CD4-positive, alpha-beta T cell treated with Interleukin-15 for 1 hour (primary cell): ENCODE results near the gene UNC13C.
"Not testable (repeated sequence)": the region's sequence is repeated elsewhere in the genome, so short reads cannot be mapped to it uniquely, and the experiment has no call there.

Experiments
- DNase-seq: peaks from one replicate; pipeline ENCODE4 v3.0.0-alpha.2; 2020

The UNC13C gene

DNA sequence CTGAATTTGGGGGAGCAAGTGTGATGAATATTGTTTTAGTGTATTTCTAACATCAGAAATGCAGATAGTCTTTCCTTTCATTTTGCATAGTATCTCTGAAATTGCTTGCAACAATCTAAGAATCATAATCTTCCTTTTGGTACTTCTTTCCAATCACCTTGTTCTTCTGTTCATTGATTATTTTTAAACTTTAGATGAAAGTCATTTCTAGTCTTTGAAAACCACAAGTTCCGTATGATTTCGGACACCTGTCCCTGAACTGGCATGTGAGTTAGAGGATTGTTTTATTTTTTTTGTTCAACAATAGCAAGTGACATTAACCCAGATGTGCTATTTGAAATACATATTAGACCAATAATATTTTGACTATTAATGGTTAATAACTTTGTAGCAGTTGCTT lies 329.7 kb downstream of the UNC13C start:
- no peak for DNase-seq

DNA sequence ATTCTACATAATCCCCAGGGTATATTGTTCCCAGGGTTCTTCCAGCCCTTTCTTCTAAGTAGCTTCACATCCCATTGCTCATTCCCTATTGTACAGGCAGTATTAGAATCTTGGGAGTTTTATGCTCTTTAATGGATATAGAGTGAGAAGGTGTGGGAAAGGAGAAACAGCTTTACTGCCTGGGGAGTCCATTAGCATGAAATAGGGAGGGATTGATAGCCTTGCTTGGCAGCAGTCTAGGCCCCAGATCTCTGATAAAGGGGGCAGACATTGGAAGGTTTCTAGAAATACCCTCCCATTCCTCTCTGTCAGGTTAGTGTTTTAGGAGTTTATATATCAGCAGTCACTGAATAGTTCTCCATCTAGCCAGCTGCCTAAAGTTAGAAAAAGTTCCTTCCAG lies 334.3 kb downstream of the UNC13C start:
- DNase-seq = no peak

DNA sequence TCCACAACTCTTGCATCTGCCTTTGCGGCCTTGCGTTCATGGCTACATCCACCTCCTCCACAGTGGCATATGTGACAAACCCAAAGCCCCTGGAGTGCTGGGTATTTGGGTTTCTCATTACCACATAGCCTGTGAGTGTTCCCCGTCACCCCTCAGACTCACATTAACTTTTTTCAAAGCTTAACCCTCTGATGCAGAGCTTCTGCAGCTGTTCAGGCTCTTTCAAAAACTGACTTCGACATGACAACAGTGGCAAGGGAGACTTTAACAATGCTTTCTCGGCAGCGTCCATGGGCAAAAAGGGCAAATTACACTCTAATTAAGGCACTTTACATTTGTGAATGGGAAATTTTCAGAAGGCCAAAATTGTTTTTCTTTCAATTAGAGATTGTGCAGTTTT lies 343.2 kb downstream of the UNC13C start:
- no peak for DNase-seq

DNA sequence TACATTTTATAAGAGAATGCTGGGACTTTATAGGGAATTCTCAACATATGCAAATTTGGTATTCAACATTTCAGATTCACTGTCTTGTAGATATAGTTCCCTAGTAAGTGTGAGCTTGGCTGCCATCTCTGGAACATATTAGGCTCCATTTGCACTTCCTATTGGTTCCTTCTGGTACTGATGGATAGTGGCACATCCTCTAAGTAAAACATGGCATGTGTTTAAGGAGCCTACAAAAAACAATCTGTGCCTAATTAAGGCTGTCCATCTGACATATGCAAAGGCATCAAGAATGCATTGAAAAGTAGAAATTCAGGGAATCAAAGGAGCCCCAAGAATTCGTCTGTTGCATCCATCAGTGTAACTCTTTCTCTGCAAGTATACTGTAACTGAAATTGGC lies 344.1 kb downstream of the UNC13C start:
- DNase-seq = no peak

DNA sequence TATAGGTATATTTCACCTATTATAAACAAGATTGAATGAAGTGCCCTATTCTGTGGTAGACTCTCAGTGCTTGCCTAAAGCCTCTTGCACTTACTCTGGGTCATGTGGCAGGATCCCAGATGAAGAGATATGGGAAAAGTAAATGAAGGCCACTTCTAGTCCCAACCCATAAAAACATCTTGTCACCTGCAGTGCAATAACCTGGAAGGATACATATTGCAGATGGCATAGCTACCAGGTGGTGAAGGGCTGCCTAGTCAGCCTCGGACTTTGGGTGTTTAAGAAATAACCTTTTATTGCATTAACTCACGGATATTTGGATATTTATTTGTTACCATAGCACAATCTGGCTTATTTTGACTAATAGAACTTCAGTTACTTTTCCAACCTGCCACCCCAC lies 367.1 kb downstream of the UNC13C start:
- DNase-seq = no peak

DNA sequence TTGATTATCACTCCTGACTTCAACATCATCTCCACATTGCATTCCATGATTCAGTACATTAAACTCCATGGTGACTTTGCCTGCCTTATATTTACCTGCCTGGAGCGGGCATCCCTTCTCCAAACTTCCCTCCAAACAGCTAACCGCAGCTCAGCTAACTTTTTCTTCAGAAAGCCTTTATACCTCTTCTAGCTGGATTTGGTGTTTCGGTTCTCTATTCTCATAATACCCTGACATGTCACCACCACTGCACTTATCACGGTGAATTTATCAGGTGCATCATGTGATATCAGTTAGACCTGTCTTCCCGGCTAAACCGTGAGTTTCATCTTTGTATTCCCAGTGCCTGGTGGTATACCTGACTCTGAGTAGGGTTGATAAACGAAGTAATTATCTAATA lies 367.6 kb downstream of the UNC13C start:
- DNase-seq = no peak

DNA sequence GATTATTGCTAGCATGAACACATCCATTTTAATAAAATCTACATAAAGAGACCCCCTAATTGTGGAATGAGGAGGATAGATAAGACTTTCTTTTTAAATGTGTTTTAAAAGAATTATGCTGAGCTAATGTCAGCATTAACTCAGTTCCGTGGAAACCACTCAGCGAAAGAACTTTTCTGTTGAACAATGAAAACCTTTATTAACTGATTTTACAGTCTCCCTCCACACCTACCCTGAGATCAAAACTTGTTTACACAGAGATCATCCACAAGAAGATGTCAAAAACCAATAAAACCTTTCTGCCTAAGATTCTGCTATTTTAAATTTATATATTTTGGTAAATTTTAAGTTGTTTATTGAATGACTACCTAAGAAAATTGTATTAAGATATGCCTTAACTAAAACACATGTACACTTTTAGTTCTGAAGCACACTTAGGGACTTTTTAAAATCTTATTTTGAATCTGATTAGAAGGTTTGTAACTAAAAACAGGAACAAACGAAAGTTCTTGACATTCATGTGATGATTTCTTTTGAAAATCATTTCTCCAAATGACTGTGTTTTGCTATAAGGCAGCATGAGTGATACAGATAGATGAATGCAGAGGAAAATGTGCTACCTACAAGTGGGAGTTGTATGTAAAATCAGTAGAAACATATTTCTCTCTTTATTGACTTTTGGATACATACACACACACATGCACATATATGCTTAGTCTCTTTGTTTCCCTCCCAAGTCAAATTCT lies 369.0 kb downstream of the UNC13C start:
- DNase-seq = no peak

DNA sequence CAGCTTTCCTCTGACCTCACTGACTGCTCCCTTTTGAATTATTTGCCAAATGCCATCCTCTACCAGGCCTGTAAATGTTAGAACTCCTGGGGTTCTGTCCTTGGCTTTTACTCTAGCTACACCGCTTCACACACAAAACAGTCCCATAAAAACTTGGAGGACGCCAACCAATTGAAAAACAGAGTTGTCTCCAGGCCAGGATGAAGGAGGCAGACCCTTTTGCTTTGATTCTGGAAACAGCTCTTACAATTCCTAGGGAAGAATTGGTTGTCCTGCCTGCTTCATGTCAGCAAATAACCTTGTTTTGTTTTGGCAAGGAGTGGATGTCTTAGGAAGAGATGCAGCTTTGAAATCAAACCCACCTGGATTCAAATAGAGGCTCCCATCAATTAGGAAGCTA lies 375.5 kb downstream of the UNC13C start:
- DNase-seq = no peak

DNA sequence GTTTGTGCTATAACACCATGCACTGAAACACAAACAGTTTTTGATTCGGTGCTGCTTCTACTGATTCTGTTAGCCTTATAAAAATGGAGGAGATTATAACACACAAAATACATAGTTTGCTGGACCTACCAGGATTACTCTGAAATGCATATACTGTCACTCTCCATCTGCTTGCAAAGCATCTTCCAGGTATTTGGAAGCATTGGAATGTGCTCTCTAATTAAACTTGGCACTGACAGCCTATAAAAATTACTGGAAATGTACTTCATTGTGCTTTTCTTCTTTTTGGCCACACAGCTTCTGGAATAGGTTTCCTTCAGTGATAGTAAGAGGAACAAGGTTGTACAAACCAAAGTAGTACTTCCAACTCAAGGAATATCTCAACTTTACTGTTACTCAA lies 376.1 kb downstream of the UNC13C start:
- DNase-seq = no peak

DNA sequence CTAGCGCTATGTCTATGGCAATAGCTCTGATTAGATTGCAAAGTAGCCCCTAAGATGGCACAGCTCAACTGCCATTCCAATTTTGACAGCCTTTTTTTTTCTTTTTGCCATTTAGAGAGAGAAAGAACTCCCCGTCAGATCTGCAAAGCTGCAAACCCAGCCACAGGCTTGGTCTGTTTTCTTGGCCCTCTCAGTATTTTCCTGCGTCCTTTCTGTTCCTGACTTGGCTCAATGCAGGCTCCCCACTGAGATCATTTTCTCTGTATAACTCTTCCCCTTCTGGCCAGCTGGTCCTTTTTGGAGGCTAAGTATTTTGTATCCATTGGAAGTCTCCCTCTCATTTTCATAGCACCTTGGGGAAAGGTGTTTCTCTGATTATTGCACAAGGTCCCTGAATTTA lies 386.7 kb downstream of the UNC13C start:
- DNase-seq = no peak

DNA sequence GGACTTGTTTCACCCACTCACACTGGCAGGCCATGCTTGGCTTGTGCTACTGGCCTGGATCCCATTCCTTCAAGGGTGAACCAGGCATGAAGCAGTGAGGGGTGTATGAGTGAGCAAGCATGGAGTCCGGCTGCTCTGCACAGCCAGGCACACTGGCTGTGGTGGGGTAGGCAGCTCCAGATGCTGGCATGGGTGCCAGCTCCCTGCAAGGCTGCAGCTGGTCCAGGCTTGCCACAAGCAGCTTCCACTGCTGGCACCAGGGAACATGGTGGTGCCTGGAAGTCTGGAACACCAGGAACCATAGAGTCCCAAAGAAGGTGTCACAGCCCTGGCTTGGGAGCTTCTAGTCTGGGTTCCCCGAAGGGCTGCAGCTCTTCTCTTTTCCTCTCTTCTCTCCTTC lies 395.1 kb downstream of the UNC13C start:
- DNase-seq = no peak

DNA sequence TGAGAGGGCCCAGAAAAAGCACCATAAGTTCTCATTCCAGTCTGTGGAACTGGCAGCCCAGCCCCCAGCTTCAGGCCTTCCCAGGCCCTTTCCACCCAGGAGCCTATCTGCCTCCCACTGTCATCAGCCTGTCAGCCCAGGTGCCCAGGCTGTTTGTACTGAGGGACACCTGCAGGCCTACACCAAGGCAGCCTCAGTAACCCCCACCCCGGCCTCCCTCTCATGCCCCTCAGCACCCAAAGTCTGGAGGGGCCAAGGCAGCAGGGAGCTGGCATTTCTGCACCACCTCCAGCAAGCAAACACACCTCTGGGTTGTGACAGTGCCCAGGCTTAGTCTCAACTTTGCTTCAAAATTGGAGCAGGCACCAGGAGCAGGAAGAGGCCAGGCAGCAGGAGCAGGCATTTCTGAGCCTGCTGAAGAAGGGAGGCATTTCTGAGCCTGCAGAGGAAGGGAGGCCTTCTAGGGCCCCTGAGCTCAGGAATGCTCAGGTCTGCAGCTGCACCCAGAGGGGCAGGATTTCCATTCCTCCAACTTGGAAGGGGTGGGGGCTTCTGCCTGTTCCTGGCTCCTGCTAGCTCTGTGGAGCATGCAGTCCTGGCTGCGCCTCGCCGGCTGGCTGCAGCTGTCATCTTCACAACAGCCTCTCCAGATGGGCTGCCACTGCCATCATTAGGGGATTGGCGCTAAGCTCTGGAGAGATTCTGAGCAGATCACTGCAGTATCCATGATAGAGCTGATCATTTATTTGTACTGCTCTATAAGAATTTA lies 396.1 kb downstream of the UNC13C start:
- no peak for DNase-seq

DNA sequence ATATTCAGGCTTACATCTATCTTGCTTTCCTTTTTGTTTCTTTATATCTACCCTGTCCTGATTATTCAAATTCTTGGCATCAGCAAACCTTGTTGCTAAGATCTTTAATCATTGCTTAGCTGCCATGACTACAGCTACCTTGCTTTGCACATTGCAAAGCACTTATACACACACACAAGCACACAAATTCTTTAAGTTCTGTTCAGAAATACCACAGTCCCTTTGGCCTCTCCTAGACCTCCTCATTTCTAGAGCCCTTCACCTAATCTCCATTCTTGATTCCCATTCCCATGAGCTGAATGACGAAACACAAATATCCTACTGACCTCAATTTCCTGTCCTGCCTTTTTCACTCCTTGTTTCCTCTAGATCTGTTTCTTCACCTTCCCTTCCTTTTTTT lies 409.6 kb downstream of the UNC13C start:
- no peak for DNase-seq

DNA sequence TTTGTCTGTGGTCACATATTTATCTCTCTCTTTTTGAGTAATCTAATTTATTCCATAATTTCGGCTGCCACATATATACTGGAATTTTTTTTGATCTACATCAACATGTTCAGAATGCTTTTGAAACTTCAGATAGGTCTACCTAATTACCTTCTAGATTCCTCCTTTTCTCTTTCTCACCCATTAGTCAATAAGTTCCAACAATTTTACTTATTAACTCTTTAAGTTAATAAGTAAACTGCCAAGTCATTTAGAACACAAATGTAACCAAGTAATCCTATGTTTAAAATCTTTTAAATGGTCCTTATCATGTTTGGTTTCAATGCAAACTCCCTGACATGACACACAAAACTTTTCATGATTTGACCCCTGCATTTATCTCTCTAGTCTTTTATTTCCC lies 410.5 kb downstream of the UNC13C start:
- DNase-seq = no peak

DNA sequence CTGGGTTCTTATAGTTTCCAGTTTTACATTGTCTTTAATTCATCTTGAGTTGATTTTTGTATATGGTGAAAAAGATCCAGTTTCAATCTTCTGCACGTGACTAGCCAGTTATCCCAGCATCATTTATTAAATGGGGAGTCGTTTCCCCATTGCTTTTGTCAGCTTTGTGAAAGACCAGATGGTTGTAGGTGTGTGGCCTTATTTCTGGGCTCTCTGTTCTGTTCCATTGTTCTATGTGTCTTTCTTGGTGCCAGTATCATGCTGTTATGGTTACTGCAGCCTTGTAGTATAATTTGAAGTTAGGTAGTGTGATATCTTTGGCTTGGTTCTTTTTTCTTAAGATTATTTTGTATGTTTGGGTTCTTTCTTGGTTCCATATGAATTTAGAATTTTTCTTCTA lies 432.2 kb downstream of the UNC13C start:
- DNase-seq = no peak

DNA sequence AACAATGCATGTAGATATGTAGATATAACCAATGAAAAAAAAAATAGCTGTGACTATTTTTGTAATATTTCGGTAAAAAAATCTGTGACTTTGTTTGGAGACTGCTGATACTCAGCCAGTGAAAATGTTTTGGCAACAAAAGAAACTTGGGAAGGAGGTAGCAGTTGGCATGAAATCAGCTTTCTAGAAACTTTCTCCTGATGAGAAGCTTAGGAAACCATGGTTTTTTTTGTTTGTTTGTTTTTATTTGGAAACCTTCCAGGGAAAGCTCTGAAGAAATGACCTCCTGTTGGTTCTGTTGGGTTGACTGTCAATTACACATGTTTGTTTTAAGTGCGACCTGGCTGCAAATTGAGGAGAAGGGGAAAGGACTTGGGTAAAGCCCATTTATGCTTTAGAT lies 445.9 kb downstream of the UNC13C start:
- DNase-seq = no peak

DNA sequence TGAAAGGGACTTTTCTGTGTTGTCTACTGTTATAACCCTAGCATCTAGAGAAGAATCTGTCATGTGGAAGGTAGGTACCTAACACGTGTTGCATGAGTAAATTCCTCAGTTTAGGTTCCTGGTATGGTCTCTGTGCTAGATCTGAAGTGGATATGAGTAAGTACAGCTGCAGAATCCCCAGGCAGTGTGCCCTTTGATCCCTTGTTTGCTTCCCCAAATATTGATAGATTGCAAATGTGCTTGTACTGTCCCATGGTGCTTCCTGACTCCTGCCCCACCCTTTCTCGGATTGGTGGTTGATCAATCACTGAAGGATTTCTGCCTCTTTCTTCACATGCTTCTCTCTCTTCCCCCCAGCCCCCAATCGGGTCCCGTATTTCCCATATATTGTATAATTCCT lies 450.4 kb downstream of the UNC13C start:
- DNase-seq = no peak

DNA sequence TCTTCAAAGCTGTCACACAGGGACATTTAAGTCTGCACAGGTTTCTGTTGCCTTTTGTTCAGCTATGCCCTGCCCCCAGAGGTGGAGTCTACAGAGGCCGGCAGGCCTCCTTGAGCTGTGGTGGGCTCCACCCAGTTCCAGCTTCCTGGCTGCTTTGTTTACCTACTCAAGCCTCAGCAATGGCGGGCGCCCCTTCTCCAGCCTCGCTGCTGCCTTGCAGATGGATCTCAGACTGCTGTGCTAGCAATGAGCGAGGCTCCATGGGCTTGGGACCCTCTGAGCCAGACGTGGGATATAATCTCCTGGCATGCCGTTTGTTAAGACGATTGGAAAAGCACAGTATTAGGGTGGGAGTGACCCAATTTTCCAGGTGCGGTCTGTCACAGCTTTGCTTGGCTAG lies 472.0 kb downstream of the UNC13C start:
- DNase-seq = not testable (repeated sequence)

DNA sequence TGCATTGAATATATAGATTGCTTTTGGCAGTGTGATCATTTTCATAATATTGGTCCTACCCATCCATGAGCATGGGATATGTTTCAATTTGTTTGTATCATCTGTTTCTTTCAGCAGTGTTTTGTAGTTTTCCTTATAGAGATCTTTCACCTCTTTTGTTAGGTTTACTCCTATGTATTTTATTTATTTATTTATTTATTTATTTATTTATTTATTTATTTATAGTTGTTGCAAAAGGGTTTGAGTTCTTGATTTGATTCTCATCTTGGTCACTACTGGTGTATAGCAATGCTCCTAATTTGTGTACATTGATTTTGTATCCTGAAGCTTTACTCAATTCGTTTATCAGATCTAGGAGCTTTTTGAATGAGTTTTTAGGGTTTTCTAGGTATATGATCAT lies 478.2 kb downstream of the UNC13C start:
- no peak for DNase-seq

DNA sequence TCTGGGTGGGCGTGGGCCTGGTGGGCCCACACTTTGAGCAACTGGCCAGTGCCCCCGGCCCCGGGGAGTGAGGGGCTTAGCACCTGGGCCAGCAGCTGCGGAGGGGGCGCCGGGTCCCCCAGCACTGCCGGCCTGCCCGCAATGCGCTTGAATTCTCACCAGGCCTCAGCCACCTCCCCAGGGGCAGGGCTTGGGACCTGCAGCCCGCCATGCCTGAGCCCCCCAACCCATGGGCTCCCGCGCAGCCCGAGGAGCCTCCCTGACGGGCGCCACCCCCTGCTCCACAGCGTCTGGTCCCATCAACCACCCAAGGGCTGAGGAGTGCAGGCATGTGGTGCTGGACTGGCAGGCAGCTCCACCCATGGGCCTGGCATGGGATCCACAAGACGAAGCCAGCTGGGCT lies 484.3 kb downstream of the UNC13C start:
- no peak for DNase-seq

DNA sequence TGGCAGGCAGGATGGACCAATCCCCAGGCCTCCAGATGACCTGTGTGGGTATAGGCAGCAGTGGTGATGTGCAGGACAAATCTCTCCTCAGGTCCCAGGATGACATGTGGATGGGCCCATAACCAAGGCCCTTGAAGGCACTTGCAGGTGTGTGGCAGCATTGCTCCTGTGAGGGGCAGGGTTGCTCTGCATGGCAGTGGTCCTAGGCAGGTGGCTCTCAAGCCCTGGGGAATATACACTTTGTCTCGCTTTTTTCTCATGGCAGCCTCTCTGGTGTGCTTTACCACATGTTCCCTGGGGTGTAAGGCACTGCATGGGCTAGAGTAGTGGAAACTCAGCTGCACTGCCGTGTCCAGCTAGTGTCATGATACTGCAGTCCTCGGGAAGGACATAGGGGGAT lies 503.6 kb downstream of the UNC13C start:
- no peak for DNase-seq

DNA sequence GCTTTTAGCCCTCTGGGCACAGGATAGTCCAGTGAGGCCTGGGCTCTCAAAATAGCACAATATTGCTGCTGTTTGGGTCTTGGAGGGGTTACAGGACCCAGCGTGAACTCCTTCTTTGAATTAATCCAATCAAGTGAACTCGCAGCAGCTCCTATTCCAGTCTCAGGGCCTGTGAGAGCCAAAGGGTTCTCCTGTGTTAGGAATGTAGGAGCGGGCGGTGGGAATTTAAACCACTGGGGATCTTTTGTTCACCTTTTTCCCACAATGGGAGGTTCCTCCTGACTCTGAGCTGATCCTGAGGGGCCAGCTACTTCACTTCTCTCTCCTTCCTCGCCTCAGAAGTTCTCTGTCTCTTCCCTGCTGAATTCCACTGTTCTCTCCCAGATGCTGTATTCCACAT lies 504.0 kb downstream of the UNC13C start:
- no peak for DNase-seq

DNA sequence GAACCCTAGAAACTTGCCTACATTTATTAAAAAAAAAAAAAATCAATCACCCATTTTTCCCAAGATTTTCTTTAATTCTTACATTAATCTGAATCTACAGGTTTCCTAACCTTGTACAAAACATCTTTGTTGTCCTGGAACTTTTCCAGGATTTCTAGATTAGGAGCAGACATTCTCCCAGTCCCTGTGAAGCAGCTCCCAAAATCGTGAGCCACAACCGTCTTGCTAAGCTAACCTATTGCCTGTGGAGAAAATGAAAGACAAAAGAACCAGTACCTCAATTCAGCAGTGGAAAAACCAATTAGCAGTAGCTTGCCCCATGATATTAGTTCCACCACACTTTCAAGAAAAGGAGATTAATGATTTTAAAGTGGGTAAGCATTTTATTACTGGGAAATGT lies 522.1 kb downstream of the UNC13C start:
- DNase-seq = no peak

DNA sequence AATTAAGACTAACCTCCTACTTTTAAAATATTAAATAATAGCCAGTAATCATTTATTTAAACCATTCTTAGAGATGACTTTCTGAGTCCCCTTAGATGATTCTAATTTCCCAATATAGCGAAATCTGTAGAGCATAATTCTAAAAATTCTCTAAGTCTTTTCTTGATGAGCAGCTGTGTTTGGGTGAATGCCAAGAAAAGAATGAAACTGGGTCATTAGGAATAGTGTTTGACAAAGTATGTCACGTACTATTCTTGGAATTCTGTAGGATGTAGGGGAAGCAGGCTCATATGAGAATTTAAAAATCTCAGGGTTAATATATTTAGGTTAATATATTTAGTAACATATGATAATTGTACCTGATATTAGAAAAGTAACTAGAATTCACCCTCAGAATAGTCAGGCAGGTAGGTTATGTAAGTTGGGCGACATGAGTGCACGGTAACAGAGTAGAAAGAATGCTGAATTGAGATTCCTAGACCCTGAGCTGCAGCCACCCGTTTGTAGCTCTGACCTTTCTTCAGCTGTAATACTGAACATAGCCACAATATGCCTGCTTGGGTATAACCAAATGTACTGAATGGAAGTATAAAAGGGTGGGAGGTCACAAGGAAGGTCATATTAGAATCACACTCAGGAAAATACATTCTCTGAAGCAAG lies 524.3 kb downstream of the UNC13C start:
- DNase-seq = no peak
